D721Med (cell line): ENCODE measurements around the gene BARX2.

ENCODE experiments used
- DNase-seq: peaks from one replicate; pipeline ENCODE4 v3.0.0; 2011; ENCODE audit warnings: low spot score; ENCODE audit not compliant: insufficient read length
- FAIRE-seq: peaks from 2 replicates; lab custom pipeline; 2011; peaks lifted over from hg19 to GRCh38; lab: Jason Lieb, UNC
- CTCF ChIP-seq: IDR thresholded peaks from 2 replicates; pipeline ENCODE4 v1.5.1; 2012; ENCODE audit warnings: mild to moderate bottlenecking, control low read depth; ENCODE audit not compliant: insufficient read depth; ENCODE audit errors: missing control alignments

Gene BARX2

DNA sequence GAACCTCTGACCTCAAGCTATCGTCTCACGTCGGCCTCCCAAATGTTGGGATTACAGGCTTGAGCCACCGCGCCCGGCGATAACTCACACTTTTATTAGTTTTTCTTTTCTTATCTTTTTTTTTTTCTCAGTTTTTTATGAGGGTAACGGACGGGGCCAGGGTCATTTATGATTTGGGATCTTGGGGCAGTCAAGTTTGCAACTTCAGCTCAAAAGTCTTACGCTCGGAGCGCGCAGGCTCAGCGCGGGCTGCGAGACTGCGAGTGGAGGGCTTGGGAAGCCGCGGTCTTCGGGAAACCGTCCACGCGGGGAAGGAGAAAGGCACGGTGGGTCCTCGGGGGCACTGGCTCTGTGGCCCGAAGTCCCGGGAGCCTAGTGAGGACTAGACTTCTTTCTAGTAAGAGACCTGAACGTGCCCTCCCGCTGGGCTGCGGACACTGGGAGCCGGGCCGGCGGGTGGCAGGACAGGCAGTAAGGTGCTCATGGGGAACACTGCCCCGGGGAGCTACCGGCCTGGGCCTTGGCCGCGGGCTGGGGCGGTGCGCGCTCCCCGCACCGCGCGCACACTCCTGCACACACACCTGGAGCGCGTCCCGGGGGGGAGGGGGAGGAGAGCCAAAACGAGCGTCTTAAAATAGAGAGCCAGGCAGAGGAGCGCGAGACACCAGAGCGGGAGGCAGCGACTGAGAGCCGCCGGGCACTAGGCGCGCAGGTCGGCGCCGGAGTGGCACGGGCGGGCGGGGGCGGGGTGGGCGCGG, 476 bp upstream of the BARX2 start:
- TF ChIP-seq CTCF, result no peak
- FAIRE-seq, result no peak
- DNase-seq, result no peak

- no peak for TF ChIP-seq CTCF
- DNase-seq (no peak), FAIRE-seq (no peak)
Observed at GRCh38 chr11:129376658-129377341, 1.2 kb downstream of the BARX2 start.

DNA sequence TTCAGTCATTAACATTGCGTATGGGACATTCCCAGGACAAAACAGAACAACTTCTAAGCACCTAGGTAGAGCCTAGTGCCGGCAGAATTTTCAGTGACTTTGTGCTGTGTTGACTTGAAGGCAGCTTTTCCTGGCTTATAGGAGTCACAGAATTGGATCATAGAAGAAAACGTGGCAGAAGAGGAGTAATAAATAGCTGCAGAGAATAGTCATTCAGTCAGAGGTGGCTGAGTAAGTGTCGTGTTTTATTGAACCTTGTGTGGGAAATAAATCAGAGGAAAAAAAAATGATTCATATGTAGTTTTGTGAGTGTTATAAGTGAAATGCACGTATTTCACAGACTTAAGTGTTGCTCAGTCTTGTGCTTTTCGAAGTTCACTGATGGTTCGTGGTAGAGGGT, 2.1 kb downstream of the BARX2 start:
- DNase-seq (no peak), FAIRE-seq (no peak)
- TF ChIP-seq CTCF, result no peak

- FAIRE-seq (no peak), DNase-seq (no peak)
- TF ChIP-seq CTCF, result no peak
Observed at GRCh38 chr11:129380413-129380812, 4.8 kb downstream of the BARX2 start.

DNA sequence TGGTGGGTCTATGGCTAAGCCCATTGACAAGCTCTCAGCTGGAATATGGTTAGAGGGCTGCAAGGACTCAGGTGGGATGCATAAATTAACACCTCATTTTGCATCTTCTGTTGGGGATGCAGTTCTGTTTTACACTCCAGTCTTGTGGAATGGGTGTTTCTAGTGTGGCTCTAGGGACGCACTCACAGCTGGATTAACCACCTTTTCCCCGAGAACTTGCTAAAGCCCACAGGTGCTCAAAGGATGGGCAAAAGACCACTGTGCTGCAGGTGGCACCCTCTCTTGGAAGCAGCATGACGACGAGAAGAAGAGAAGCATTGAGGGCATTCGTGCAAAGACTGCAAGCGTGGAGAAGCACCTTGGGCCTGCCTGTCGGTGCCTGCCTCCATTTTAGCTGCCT, 6.9 kb downstream of the BARX2 start:
- no peak for TF ChIP-seq CTCF
- no peak for FAIRE-seq
- no peak for DNase-seq

- FAIRE-seq, result no peak
- no peak for TF ChIP-seq CTCF
- no peak for DNase-seq
Observed at GRCh38 chr11:129383060-129383459, 7.4 kb downstream of the BARX2 start.

GRCh38 chr11:129383502-129383901, 7.9 kb downstream of the BARX2 start:
- DNase-seq (no peak), FAIRE-seq (no peak)
- no peak for TF ChIP-seq CTCF
